Common myeloid progenitor, CD34-positive (primary cell): Measurements from ENCODE around the gene MAFF. TPM values are rescaled to one million over a fixed set of nuclear protein-coding genes. Genes with fewer than 3 reads are reported as not detected.
"Not testable (repeated sequence)": the region's sequence is repeated elsewhere in the genome, so short reads cannot be mapped to it uniquely, and the experiment has no call there.

Experiments used
- CTCF ChIA-PET: fragments of 350-600 bp; sonication (Branson Sonifier 250); formaldehyde crosslinking; loops from one replicate; lab custom pipeline; 2021; ENCODE audit warnings: antibody characterized with exemption; lab: Charles Lee
- POLR2A ChIA-PET: fragments of 350-600 bp; sonication (Branson Sonifier 250); formaldehyde crosslinking; loops from one replicate; lab custom pipeline; 2021; ENCODE audit warnings: antibody characterized with exemption; lab: Charles Lee
- DNase-seq, 3 donors: peaks; one replicate each; pipeline versions ENCODE4 v3.0.0 to v3.0.0-alpha.2; 2013
- H3K27ac ChIP-seq, 2 experiments: 1 replicate in 1 of 2; 2 replicates in 1 of 2; pipeline ENCODE4 v1.7.0; 2013; ENCODE audit warnings: inconsistent platforms in 2 of 2, low read length in 2 of 2, mild to moderate bottlenecking in 2 of 2, low read depth in 1 of 2, moderate library complexity in 1 of 2; ENCODE audit not compliant: severe bottlenecking in 2 of 2, insufficient read depth in 1 of 2, poor library complexity in 1 of 2
- H3K27me3 ChIP-seq, 5 experiments: replicated peaks in 2 of 5; 1 replicate in 3 of 5; 2 replicates in 2 of 5; pipeline versions ENCODE4 v1.6.1 to v1.7.0; 2013; ENCODE audit warnings: low read length in 4 of 5, mild to moderate bottlenecking in 2 of 5, moderate library complexity in 2 of 5, inconsistent platforms in 1 of 5; ENCODE audit not compliant: insufficient read depth in 5 of 5, control insufficient read depth in 4 of 5
- H3K36me3 ChIP-seq, 4 experiments: 1 replicate in 2 of 4; 2 replicates in 2 of 4; pipeline versions ENCODE4 v1.6.1 to v1.7.0; 2013; ENCODE audit warnings: low read length in 3 of 4, control low read depth in 1 of 4, mild to moderate bottlenecking in 1 of 4; ENCODE audit not compliant: control insufficient read depth in 4 of 4, insufficient read depth in 4 of 4
- H3K4me1 ChIP-seq, 4 experiments: 1 replicate in 3 of 4; 2 replicates in 1 of 4; pipeline versions ENCODE4 v1.6.1 to v1.7.1; 2013; ENCODE audit warnings: low read length in 3 of 4, mild to moderate bottlenecking in 3 of 4, control low read depth in 1 of 4, inconsistent platforms in 1 of 4, moderate library complexity in 1 of 4; ENCODE audit not compliant: control insufficient read depth in 4 of 4, insufficient read depth in 4 of 4; ENCODE audit errors: control extremely low read depth in 1 of 4
- H3K4me3 ChIP-seq, 7 experiments: 1 replicate in 4 of 7; 2 replicates in 3 of 7; pipeline versions ENCODE4 v1.5.1 to v1.7.0; 2013; ENCODE audit warnings: mild to moderate bottlenecking in 7 of 7, low read length in 6 of 7, moderate library complexity in 6 of 7, inconsistent platforms in 2 of 7, low read depth in 2 of 7, control low read depth in 1 of 7; ENCODE audit not compliant: insufficient read depth in 4 of 7, control insufficient read depth in 1 of 7; ENCODE audit errors: extremely low read depth in 1 of 7
- H3K9me3 ChIP-seq, 5 experiments: 1 replicate in 4 of 5; 2 replicates in 1 of 5; pipeline versions ENCODE4 v1.6.1 to v1.7.1; 2013; ENCODE audit warnings: low read length in 4 of 5, mild to moderate bottlenecking in 2 of 5, inconsistent platforms in 1 of 5, low read depth in 1 of 5, moderate library complexity in 1 of 5; ENCODE audit not compliant: control insufficient read depth in 4 of 5, insufficient read depth in 2 of 5; ENCODE audit errors: control extremely low read depth in 1 of 5
- WGBS: methylation state at CpG from one replicate; pipeline ENCODE4 v1.1.5; 2013; ENCODE audit not compliant: insufficient coverage; 5-methylcytosine and 5-hydroxymethylcytosine counted together
- polyA plus RNA-seq: library from polyadenylated mRNA; unstranded; fragments of 120-200 nt; gene quantifications from one replicate; pipeline ENCODE4 v1.2.1, GENCODE V29; 2013

The MAFF gene
- 99.7 TPM for polyA plus RNA-seq

DNA sequence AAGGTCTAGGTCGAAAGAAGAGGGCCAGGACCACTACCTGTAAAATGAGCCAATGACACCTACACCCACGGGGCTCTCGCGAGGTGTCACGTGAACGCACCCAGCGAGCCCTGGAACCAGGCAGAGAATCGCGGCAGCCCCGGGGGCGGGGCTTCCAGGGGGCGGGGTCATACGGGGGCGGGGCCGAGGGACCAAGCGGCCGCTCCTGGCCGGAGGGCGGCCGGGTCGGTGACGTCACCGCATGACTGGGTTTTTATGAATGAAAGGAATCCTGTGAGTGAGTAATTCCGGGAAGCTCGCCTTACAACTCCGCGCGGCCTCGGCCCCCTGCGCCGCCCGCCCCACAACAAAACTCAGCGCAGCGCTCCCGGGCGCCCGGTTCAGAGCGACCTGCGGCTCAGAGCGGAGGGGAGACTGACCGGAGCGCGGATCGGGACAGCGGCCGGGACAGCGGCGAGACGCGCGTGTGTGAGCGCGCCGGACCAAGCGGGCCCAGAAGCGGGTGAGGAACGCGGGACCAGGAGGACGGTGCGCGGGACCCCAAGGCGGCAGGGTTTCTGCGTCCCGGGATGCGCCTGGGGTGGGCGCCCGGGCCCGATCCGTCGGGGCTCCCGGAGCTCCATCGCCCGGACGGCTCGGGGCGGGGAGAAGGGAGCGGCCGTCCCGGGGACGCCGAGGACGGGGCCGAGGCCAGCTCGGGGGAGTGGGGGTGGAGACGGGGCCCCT, at the start of gene MAFF:
Gene MAFF (plus strand): TSS at position 284 of the 726 bp plus-strand sequence. CDS start 11,860 bp downstream, outside the sequence.
- Histone ChIP-seq H3K9me3 (no peaks in the 10 kb centered on the region), H3K27ac (peak within 1 kb of the TSS; percentile 50 to 68), H3K27me3 (no peaks in the 10 kb centered on the region), H3K36me3 (peaks cover 0 to 2% (median 0%) of the 10 kb centered on the region in 4 experiments), H3K4me1 (peaks cover 2 to 37% (median 35%) of the 10 kb centered on the region in 4 experiments), H3K4me3 (peak within 1 kb of the TSS; percentile 69 to 94 (median 82))
- peak; percentile 90 to 93 (median 93) for DNase-seq
- ChIA-PET POLR2A (interaction anchor here (0.6 to 4.1 kb wide), 4 partner anchors 15 to 29 kb away, joined by 4 to 24 read pairs (median 6); partner anchors contain the start of gene PLA2G6), CTCF (interaction anchor here (1.0 to 1.7 kb wide), 5 partner anchors 21 to 150 kb away, joined by 3 to 5 read pairs (median 3); no protein-coding TSS in a partner anchor)
- WGBS = 0% methylated on average over 52 of the region's 85 CpGs

DNA sequence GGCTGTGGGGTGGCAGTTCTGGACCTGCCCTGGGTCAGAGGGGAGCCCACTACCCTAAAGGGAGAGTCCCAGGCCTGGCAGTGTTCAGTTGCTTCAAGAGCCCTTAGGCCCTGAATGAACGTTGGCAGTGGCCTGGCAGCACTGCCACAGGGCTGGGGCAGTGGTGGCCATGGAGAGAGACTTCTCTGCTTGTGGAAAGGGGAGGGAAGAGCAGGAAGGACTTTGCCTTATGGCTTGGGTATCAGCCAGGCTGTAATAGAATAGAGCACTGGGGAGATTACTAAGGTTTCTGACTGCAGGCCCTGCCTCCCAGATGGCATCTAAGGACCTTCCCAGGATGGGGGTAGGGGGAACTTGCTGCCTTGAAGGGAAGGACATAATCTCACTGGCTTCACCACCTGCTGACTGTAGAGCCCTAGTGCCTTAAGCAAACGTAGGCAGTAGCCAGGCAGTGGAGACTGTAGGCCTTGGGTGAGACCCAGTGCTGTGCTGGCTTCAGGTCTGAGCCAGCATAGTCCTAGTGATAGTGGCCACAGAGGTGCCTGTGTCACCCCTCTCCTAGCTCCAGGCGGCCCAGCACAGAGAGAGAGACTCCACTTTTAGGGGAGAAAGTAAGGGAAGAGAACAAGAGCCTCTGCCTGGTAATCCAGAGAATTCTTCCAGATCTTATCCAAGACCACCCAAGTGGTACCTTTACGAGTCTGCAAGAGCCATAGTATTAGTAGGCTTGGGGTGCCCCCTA, 47.8 kb upstream of the MAFF start:
- H3K9me3 ChIP-seq = no peaks in the 10 kb centered on the region
- H3K27me3 ChIP-seq = no peaks in the 10 kb centered on the region
- no peak for DNase-seq
- ChIA-PET POLR2A (interaction anchor here (1.2 kb wide), 1 partner anchor 52 kb away, joined by 3 read pairs; no protein-coding TSS in a partner anchor), CTCF (interaction anchor here (0.6 to 1.6 kb wide), 3 partner anchors 25 to 1282 kb away, joined by 3 to 5 read pairs (median 3); no protein-coding TSS in a partner anchor)
- no peak overlapping the region for H3K27ac ChIP-seq
- 96% methylated on average over 3 of the region's 4 CpGs for WGBS
- no peak overlapping the region for H3K4me3 ChIP-seq
- peaks cover 0 to 5% (median 0%) of the 10 kb centered on the region in 4 experiments for H3K4me1 ChIP-seq
- H3K36me3 ChIP-seq = peaks cover 0 to 2% (median under 1%) of the 10 kb centered on the region in 4 experiments

DNA sequence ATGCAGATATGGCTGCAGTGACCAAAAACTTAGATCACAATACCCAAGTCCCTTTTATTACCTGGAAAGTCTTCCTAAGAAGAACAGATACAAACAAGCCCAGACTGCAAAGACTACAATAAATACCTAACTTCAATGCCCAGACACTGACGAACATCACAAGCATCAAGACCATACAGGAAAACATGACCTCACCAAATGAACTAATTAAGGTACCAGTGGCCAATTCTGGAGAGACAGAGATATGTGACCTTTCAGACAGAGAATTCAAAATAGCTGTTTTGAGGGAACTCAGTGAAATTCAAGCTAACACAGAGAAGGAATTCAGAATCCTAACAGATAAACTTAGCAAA, 47.3 kb upstream of the MAFF start:
- H3K9me3 ChIP-seq, DNase-seq, H3K4me1 ChIP-seq, H3K4me3 ChIP-seq, H3K27me3 ChIP-seq, H3K27ac ChIP-seq, POLR2A ChIA-PET, H3K36me3 ChIP-seq: not testable (repeated sequence)
- CTCF ChIA-PET = interaction anchor here (0.6 to 1.6 kb wide), 2 partner anchors 49 to 1282 kb away, joined by 3 to 5 read pairs; no protein-coding TSS in a partner anchor
- WGBS = no CpG with 5 or more reads among the region's 1 CpG

DNA sequence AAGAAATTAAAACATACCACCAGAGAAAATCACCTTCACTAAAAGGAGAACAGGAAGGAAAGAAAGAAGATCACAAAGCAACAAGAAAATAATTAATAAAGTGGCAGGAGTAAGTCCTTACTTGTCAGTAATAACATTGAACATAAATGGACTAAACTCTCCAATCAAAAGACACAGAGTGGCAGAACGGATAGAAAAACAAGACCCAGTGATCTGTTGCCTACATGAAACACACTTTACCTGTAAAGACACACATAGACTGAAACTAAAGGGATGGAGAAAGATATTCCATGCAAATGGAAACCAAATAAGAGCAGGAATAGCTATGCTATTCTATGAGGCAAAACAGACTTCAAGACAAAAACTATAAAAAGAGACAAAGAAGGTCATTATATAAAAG, 46.1 kb upstream of the MAFF start:
- H3K9me3 ChIP-seq = no peaks in the 10 kb centered on the region
- CTCF ChIA-PET = no interaction called here
- no peaks in the 10 kb centered on the region for H3K27me3 ChIP-seq
- no peak overlapping the region for H3K4me3 ChIP-seq
- no peak for DNase-seq
- no peak overlapping the region for H3K27ac ChIP-seq
- WGBS = no CpG with 5 or more reads among the region's 1 CpG
- POLR2A ChIA-PET = no interaction called here
- peaks cover 0 to 5% (median 0%) of the 10 kb centered on the region in 4 experiments for H3K4me1 ChIP-seq
- peaks cover 0 to 2% (median 0%) of the 10 kb centered on the region in 4 experiments for H3K36me3 ChIP-seq

DNA sequence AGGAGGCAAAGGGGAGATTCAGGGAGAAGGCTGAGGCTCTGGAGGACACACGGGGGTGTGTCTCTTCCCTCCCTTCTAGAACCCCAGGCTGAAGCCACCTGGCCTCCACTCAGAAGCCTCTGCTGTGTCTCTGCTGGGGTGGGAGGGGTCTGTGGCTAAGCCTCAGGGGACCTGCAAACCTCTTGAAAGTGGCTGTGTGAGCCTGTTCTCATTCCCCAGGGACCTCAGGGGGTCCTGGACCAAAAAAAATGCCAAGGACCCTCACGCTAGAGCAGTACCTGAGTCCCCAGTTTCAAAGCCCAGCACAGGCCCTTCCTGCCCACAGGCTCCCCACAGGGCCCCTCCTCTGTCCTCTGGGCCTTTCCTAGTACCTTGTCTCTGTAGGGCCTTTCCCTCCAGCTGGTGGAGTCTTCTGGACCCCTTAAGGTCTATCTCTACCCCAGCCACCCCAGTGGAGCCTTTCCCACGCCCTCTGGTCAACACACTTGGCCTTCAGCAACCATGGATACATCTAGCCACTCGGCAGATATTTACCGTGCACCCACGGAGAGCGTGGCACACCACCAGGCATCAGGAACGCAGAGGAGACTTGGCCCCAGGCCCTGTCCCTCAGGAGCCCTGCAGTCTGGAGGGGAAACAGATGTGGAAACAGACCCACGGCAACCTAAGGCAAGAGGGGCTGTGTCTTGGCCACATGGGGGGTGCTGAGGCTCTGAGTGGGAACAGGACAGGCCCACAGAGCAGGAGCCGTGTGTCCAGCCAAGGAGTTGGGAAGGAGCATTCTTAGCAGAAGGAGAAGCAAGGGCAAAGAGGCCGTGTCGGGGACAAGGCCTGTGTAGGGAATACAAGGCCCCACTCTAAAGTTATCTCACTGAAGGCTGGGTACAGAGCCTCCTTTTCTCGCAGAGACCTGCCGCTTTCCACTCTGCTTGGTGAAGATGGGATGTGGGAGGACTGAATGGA, 38.6 kb upstream of the MAFF start:
- H3K9me3 ChIP-seq = no peaks in the 10 kb centered on the region
- peaks cover 0 to 12% (median 0%) of the 10 kb centered on the region in 4 experiments for H3K4me1 ChIP-seq
- no peak overlapping the region for H3K4me3 ChIP-seq
- 93% methylated on average over 11 of the region's 14 CpGs for WGBS
- ChIA-PET POLR2A (no interaction called here), CTCF (interaction anchor here (1.0 to 1.9 kb wide), 3 partner anchors 12 to 67 kb away, joined by 3 to 5 read pairs (median 4); no protein-coding TSS in a partner anchor)
- peaks cover 0 to 42% (median 14%) of the 10 kb centered on the region in 4 experiments for H3K36me3 ChIP-seq
- no peaks in the 10 kb centered on the region for H3K27me3 ChIP-seq
- no peak for DNase-seq
- H3K27ac ChIP-seq = no peak overlapping the region

DNA sequence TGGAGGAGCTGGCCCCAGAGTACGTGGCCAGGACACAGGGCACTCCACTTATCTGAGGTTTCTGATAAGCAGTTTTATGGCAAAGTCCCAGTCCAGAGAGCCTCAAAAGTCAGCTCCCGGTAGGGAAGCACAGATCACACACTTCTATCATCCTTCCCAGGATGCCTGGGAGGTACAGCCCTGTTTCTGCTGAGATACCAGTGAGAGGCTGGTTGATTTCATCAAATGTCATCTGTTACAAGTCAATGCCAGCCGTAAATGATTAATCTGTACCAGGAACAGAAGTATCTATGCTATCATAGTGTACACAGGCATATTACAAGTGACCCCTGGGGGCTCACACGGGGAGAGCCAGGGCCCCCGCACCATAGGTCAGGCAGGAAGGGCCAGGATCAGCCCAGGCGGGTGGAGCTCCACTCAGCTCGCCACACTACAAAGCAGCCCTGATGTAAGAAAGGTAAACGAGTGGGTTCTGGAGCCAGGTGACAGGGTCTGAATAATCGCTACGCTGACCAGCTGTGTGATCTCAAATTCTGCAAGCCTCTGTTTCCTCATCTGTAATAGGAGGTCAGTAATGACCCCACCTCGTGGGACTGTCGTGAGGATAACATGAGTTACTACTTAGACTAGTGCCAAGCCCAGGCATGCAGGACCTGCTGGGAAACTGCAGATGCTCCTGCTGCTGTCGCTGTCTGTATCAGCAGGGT, 37.8 kb upstream of the MAFF start:
- Histone ChIP-seq H3K4me3 (no peak overlapping the region), H3K27ac (no peak overlapping the region), H3K9me3 (no peaks in the 10 kb centered on the region), H3K27me3 (no peaks in the 10 kb centered on the region), H3K36me3 (peaks cover 0 to 48% (median 15%) of the 10 kb centered on the region in 4 experiments), H3K4me1 (peaks cover 0 to 12% (median 0%) of the 10 kb centered on the region in 4 experiments)
- ChIA-PET POLR2A (no interaction called here), CTCF (interaction anchor here (1.0 to 1.9 kb wide), 4 partner anchors 12 to 66 kb away, joined by 3 to 5 read pairs (median 4); no protein-coding TSS in a partner anchor)
- DNase-seq = no peak
- WGBS = 100% methylated on average over 12 of the region's 13 CpGs
